Limb (tissue), 2 donors: ENCODE results near the gene DDX3X.
"Not testable (repeated sequence)": the region's sequence is repeated elsewhere in the genome, so short reads cannot be mapped to it uniquely, and the experiment has no call there.

Source experiments
- DNase-seq, 2 donors: peaks; one replicate each; pipeline ENCODE4 v3.0.0-alpha.2; 2016; ENCODE audit errors: extremely low spot score in 2 of 2

DDX3X gene

DNA sequence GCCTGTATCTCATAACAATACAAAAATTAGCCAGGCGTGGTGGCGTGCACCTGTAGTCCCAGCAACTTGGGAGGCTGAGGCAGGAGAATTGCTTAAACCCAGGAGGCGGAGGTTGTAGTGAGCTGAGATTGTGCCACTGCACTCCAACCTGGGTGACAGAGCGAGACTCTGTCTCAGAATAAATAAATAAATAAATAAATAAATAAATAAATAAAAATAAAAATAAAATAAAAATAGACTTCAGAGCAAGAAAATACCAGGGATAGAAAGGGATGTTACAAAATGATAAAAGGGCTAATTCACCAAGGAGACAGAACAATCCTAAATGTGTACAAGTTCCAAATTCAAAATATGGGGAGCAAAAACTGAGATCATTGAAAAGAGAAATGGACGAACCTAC, 37.6 kb downstream of the DDX3X start:
- DNase-seq: not testable (repeated sequence)

DNA sequence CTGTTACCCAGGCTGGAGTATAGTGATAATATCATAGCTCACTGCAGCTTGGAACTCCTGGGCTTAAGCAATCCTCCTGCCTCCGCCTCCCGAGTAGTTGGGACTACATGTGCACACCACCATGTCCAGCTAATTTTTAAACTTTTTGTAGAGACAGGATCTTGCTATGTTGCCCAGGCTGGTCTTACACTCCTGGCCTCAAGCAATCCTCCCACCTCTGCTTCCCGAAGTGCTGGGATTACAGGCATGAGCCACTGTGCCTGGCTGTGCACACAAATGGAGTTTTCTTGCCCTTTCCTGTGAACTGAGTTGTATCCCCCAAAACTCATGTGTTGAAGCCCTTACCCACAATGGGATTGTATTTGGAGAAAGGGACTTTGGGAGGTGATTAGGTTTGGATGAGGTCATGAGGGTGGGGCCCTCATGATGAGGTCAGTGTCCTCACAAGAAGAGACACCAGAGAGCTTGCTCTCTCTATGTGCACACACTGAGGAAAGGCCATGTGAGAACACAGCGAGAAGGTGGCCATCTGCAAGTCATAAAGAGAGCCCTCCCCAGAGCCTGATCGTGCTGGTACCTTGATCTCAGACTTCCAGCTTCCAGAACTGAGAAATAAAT, 40.1 kb downstream of the DDX3X start:
- no peak for DNase-seq

DNA sequence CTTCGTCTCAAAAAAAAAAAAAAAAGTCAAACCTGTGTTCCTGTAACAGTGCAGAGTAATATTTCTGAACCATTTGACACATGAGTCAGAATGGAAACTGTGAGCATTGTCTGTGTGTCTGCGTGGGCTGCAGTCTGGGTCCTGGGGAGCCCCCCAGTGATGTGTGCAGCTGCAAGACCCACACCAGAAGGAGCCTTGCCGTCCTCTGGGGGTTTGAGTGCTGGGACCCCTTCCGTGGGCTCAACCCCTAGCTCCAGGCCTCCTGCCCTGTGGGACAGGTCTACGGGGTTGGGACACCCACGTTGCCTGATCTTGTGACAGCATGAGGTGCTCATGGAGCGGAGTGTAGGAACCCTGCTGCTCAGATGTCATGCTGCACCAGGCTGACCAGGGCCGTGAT, 43.7 kb downstream of the DDX3X start:
- DNase-seq: no peak

DNA sequence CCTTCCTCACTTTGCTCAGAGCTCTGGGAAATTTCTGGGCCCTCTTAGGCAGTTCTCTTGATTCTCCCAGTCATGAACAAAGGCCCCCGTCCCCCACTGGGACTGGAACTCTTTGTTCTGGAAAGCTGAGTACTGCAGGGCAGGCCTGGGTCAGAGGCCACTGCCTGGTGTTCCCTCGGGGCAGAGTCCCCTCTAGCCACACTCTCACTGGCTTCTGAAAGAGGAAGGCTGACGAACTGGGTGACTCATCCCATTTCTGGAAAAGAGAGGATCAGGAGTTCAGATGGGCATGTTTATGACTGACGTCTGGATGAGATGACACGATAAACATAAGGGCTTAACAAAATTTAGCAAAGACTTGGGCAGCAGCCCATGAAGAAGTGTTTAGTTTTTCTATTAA, 47.7 kb downstream of the DDX3X start:
- DNase-seq: no peak

DNA sequence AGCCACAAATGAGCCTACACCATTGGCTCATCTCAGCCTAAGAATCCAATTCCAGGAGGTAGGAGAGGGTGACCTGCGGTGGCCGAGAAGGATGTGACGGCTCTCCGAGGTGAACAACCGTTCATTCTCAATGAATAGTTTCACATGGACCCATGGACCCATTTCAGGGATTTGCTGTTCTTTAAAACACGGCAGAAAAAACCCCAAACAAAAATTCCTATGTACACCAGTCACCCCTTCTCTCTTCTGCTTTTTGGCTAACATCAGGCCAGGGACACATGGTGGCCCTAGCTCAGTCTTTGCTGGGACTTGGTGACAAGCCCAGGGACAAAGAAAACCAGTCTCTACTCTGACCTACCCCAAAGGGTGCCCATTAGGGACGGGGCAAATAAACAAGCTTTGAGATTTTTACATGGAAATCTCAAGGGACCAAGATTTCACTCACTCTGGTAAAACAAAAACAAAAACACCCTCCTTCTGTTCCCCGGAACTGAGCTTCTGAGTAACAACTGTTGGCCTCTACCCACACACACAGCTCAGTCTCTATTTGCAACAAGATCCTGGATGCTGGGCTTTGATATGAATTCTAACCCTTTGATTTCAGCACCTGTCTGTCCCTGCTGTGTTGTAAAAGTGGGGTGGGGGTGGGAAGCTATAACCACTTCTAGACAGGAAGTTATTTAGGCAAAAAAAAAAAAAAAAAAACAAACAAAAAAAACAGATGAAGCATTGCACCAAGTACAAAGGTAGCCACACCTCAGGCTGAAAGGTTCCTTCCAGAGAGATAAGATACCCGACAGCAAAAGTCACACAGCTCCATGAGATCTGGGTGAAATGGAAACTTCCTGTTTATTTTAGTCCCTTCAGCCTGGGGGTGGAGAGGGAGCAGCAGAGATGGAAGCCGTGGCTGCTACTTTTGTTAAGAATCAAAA, 49.0 kb downstream of the DDX3X start:
- DNase-seq: no peak

DNA sequence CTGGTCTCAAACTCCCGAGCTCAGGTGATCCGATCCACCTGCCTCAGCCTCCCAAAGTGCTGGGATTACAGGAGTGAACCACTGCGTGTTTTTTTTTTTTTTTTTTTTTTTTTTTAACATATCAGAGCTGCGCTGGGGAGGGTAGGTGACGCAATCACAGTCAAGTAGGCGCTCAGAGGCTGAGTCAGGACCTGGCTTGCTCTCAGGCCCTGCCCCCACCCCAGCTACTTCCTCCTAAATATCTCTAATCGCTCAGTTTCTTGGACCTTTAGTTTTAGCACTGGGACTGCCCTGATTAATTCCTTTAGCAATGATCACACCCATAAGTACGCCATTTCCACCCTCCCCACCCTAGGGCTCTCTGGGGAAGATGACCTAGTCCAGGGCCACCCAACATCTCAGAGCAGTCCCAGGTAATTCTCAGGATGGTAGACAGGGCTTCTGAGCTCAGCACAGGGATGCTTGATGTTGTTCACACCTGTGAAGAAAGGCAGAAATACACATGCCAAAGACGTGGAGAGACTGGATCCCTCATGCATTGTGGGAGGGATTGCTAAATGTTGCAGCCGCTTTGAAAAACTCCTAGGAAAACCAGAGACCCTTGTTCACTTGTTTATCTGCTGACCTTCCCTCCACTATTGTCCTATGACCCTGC, 50.2 kb downstream of the DDX3X start:
- no peak for DNase-seq

DNA sequence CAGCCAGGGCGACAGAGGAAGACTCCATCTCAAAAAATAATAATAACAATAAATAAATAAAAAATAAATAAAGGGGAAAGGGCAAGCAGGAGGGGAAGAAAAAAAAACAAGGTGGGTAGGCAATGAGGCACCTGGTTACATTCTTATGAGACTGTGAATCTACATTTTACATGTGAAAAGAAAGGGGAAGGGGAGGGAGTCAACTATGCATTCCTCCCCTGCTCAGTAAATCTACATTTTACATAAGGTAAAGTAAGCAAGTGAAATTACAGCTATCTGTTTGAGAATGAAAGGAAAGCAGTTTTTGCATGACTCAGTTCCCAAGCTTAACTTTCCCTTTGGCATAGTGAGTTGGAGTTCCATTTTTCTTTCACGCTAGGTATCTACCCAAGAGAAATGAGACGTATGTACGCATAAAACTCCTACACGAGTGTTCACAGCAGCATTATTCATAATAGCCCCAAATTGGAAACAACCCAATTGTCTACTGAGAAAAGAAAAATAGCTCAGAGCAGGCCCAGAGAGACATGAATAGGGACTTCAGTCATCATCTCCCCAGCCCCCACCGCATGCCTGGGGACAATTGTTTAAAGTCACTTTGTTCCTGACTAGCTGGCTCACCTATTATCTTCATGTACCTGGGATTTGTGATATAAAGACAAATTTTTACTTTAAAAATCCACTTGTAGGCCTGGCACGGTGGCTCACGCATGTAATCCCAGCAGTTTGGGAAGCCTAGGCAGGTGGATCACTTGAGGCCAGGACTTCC, 52.4 kb downstream of the DDX3X start:
- no peak for DNase-seq

DNA sequence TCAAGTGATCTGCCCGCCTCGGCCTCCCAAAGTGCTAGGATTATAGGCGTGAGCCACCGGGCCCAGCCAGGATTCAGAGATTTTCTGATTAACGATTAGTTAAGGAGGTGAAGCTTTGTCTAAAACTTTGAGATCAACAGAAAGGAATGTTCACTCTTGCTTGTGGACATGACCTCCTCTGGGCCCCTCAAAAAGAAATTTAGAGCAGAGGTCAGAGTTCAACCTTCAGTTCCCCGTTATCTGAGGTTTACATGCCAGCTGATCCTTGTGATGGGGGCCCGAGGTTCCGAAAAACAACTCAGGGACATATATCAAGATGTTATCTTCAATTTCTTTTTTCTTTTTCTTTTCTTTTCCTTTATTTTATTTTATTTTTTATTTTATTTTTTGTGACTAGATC, 54.6 kb downstream of the DDX3X start:
- no peak for DNase-seq

DNA sequence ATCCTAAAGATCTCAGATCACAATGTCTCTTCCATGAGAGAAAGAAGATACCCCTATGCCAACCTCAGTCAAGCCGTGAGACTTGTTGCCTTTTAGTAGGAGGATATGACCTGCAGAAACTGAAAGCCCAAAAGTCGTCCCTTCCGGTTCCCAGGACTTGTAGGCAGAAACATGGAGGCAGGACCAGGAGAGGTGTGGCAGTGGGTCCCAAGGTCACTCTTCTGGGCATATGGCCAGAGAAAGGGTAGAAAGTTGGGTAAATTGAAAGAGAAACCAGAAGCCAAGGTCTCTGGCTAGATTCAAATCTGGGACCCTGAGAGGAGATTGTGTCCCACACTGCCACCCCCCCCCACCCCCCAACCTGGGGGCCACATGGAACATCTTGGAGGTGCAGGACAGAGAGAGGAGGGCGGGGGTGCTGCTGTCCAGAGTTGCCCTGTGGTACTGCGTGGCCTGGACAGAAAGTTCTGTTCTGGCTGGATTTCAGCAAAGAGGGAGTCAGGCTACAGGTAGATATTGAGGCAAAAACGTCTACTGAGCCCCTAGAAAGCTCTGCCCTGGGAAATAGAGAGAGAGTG, 55.4 kb downstream of the DDX3X start:
- DNase-seq: no peak

DNA sequence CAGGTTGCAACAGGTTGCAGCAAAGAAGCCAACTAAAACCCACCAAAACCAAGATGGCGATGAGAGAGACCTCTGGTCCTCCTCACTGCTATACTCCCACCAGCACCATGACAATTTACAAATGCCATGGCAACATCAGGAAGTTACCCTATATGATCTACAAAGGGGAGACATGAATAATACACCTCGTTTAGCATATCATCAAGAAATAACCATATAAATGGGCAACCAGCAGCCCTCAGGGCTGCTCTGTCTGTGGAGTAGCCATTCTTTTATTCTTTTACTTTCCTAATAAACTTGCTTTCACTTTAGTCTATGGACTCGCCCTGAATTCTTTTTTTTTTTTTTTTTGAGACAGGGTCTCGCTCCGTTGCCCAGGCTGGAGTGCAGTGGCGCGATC, 56.6 kb downstream of the DDX3X start:
- DNase-seq: not testable (repeated sequence)

DNA sequence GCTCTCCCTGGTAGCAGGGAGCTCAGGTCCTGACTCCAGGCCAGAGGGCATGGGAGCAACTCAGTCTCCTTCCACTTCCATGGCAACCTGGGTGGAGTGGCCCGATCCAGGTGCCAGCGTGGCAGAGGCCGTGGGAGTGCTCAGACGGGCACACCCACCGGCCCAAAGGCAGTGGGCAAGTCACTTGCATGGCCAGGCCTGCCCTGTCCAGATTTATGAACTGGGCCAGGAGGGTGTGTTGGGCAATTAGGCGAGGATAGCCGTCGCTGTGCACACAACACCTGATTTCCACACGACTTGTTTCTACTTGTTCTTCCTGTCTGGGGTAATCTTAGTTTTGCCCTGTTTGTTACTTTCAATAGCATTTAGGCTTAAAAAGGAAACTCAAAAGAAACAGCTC, 57.6 kb downstream of the DDX3X start:
- DNase-seq: no peak

DNA sequence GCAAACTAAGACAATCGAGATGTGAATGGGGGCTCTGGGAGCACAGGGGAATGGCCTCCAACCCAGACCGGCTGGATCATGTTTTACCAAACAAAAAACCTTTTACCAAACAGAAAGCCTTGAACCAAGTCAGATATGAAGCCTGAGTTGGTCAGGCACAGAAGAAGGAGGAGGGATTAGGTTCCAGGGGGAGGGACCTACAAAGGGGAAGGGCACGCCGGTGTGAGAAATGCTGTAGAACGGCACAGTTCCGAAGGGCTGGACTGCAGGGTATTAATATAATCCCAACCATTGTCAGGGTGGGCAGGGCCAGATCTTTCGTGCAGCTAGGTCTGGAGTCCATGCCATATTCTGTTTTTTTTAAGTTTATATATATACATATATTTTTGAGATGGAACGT, 60.3 kb downstream of the DDX3X start:
- no peak for DNase-seq

DNA sequence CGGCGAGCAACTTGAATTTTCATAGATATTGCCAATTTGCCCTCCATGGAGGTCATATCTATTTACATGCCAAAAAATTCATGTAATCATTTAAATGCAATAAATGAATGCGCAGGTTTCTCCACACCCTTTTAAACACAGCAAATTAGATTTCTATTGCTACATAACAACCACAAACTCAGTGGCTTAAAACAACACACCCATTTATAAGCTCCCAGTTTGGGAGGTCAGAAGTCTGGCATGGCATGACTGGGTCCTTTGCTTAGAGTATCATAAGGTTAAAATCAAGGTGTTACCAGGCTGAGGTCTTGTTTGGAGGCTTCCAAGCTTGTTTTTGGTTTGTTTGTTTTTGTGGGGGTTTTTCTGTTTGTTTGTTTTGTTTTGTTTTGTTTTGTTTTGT, 63.3 kb downstream of the DDX3X start:
- DNase-seq: no peak

DNA sequence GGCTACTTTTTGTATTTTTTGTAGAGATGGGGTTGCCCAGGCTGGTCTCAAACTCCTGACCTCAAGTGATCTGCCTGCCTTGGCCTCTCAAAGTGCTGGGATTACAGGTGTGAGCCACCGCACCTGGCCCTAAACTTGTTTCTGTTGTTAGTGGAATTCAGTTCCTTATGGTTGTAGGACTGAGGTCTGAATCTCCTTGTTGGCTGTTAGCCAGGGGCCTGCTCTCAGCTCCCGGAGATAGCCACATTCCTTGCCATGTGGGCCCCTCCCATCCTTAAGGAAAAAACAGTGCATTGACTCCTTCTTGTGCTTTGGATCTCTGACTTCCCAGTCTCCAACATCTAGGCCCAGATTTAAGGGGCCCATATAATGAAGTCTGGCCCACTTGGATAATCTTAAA, 63.8 kb downstream of the DDX3X start:
- no peak for DNase-seq

DNA sequence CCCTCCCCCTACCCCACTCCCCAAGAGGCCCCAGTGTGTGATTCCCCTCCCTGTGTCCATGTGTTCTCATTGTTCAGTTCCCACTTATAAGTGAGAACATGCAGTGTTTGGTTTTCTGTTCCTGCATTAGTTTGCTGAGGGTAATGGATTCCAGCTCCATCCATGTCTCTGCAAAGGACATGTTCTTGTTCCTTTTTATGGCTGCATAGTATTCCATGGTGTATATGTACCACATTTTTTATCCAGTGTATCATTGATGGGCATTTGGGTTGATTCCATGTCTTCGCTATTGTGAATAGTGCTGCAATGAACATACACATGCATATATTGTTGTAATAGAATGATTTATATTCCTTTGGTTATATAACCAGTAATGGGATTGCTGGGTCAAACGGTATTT, 68.6 kb downstream of the DDX3X start:
- not testable (repeated sequence) for DNase-seq

DNA sequence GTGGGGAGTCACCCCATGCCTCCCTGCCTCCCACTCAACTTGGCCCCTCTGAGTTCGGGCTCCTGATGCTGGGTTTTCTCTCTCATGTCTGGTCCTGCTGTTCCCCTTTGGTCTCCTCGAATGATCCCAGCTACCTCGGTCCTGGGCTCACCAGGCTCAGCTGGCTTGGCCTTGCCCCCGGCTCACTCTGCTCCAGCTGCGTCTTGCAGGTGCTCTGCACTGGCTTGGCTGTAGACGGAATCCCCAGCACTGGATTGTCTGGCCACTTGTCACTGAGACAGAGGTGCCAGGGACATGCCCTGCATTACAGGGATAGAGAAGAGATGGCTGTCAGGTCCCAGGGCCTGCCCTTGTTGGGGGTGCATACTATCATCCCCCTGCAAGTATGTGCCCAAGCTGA, 71.6 kb downstream of the DDX3X start:
- no peak for DNase-seq

DNA sequence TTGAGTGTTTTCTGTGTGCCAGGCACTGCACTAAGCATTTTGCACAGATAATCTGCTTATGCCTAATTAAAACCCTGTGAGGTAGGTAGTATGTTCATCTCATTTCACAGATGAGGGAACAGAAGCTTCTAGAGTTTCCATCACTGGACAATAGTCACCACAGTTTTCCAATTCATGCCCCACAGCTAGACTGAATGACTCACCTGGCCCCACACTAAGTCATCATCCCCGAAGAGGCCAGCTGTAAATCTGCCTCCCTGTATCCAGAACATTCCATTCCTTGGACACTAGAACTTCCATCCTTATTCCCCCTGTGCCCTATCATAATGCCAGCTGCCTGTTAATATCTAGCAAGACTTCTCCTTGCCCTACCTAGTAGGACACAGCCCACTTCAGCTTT, 72.2 kb downstream of the DDX3X start:
- no peak for DNase-seq

DNA sequence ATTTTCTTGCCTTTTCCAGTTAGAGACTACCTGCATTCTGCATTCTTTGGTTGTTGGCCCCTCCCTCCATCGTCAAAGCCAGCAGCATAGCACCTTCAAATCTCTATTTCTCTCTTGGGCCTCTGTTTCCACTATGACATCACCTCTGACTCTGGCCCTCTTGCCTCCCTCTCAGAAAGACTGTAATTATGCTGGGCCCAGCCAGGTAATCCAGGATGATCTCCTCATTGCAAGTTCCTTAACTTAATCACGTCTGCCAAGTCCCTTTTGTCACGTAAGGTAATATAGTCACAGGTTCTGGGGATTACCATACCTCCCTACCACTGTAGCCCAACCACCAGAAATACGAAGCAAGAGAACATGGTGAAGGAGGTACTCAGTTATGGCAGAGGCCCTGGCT, 73.9 kb downstream of the DDX3X start:
- no peak for DNase-seq

DNA sequence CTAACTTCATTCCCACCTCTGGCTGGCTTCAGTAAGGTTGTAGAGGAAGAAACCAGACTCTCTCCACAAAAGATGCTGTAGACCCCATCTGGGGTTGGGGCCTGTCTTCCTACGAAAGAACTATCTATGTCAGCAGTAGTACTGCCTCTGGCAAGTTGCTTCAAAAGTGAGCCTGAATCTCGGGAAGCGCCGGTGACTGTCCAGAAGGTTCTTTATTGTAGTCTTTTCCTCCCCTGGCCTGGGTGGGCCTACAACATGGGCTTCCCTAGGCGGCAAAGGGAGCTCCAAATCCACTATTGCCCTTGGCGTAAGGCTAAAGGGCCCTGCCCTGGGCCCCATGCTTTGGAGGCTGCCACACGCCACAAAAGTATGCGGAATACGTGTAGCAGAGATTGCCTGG, 74.6 kb downstream of the DDX3X start:
- no peak for DNase-seq

DNA sequence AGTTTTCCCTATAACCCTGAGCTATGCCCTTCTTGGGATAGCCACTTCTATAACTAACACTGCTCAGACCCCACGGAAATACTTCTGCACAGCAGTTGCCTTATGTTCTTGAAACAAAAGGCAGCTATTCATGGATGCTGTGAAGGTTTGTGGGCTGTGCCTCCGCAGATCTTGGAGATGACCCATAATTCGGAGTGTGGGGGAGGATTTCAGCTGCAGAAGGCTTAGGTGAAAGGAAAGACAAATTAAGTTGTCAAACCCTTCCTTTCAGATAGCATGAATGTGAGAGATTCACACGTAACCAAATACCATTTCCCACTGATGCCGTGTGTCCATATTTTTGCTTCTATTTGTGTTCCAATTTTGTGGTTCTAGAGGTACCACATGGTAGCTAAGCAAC, 75.0 kb downstream of the DDX3X start:
- DNase-seq: no peak

DNA sequence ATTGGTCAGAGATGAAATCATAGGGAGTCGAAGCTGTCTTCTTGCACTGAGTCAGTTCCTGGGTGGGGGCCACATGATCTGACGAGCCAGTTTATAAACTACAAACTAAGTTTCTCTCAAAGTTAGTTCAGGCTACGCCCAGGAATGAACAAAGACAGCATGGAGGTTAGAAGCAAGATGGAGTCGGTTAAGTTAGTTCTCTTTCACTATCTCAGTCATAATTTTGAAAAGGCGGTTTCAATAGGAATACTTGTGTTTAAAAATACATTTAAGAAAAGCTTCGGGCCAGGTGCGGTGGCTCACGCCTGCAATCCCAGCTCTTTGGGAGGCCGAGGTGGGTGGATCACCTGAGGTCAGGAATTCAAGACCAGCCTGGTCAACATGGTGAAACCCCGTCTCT, 77.3 kb downstream of the DDX3X start:
- DNase-seq: not testable (repeated sequence)
